Cardiac muscle cell (in vitro differentiated cells and primary cell): ENCODE data around the gene TM4SF18. TPM values are rescaled to one million over a fixed set of nuclear protein-coding genes. Genes with fewer than 3 reads are reported as not detected.

Experiments used
- DNase-seq, 2 donors: peaks; one replicate each; pipeline versions ENCODE4 v3.0.0 to v3.0.0-alpha.2; 2010 to 2017; ENCODE audit warnings: low read depth in 1 of 2, low spot score in 1 of 2
- H3K27ac ChIP-seq: fragments of 200-600 bp; sonication (generic); 2 replicates; pipeline ENCODE4 v1.5.1; 2016
- H3K27me3 ChIP-seq: fragments of 200-600 bp; sonication (generic); 2 replicates; pipeline ENCODE4 v1.6.0; 2016; ENCODE audit warnings: control low read depth
- H3K36me3 ChIP-seq: fragments of 200-600 bp; sonication (generic); 2 replicates; pipeline ENCODE4 v1.5.1; 2016; ENCODE audit warnings: control low read depth
- H3K4me1 ChIP-seq: fragments of 200-600 bp; sonication (generic); 2 replicates; pipeline ENCODE4 v1.8.1; 2017; ENCODE audit warnings: low read depth, mild to moderate bottlenecking, mixed run types
- H3K4me3 ChIP-seq: fragments of 200-600 bp; sonication (generic); 2 replicates; pipeline ENCODE4 v1.5.1; 2016; ENCODE audit warnings: mild to moderate bottlenecking
- H3K9me3 ChIP-seq: fragments of 200-600 bp; sonication (generic); 2 replicates; pipeline ENCODE4 v1.5.1; 2017; ENCODE audit warnings: low read depth, mild to moderate bottlenecking, control low read depth
- CTCF ChIP-seq: IDR thresholded peaks from 2 replicates; pipeline ENCODE4 v1.5.1; 2012; ENCODE audit warnings: low read depth, mild to moderate bottlenecking, low read length
- polyA plus RNA-seq: library from polyadenylated mRNA; unstranded; fragments of >200 nt; fragmentation: Nextera tagmentation; extraction: Ambion mirVana; gene quantifications from 2 replicates; pipeline ENCODE4 v1.2.1, GENCODE V29; 2016
- total RNA-seq: library from RNA; depleted of rRNA; stranded (reverse); fragments of >200 nt; gene quantifications from 2 replicates; pipeline ENCODE4 v1.2.3, GENCODE V29; 2016

Gene TM4SF18
- total and polyA plus RNA-seq, 2 experiments from 2014 or later, result 0.33 TPM; not detected in 1

GRCh38 chr3:149353581-149354184 lies 20.2 kb upstream of the TM4SF18 start:
- H3K4me1 ChIP-seq, result no peaks in the 10 kb centered on the region
- H3K27ac ChIP-seq, result no peak overlapping the region
- no peaks in the 10 kb centered on the region for H3K27me3 ChIP-seq
- DNase-seq, result no peak
- no peak overlapping the region for H3K4me3 ChIP-seq
- TF ChIP-seq CTCF, result no peak
- no peaks in the 10 kb centered on the region for H3K9me3 ChIP-seq
- H3K36me3 ChIP-seq, result no peaks in the 10 kb centered on the region

- no peak overlapping the region for H3K27ac ChIP-seq
- no peaks in the 10 kb centered on the region for H3K36me3 ChIP-seq
- TF ChIP-seq CTCF, result peak; percentile 80
- no peaks in the 10 kb centered on the region for H3K9me3 ChIP-seq
- no peak overlapping the region for H3K4me3 ChIP-seq
- peak; percentile 55 to 74 for DNase-seq
- H3K27me3 ChIP-seq, result no peaks in the 10 kb centered on the region
- no peaks in the 10 kb centered on the region for H3K4me1 ChIP-seq
Measured at GRCh38 chr3:149352556-149352955, 19.1 kb upstream of the TM4SF18 start.

GRCh38 chr3:149343951-149344350 lies 10.5 kb upstream of the TM4SF18 start:
- Histone ChIP-seq H3K9me3 (no peaks in the 10 kb centered on the region), H3K4me1 (no peaks in the 10 kb centered on the region), H3K4me3 (no peak overlapping the region), H3K27me3 (no peaks in the 10 kb centered on the region), H3K36me3 (no peaks in the 10 kb centered on the region), H3K27ac (no peak overlapping the region)
- DNase-seq, result no peak
- TF ChIP-seq CTCF, result no peak

- H3K27ac ChIP-seq, result no peak overlapping the region
- no peaks in the 10 kb centered on the region for H3K36me3 ChIP-seq
- no peak for TF ChIP-seq CTCF
- H3K4me1 ChIP-seq, result no peaks in the 10 kb centered on the region
- no peaks in the 10 kb centered on the region for H3K27me3 ChIP-seq
- H3K9me3 ChIP-seq, result no peaks in the 10 kb centered on the region
- H3K4me3 ChIP-seq, result no peak overlapping the region
- DNase-seq, result peak in 1 of 2 donors; percentile 72
Measured at GRCh38 chr3:149342413-149343380, 9.3 kb upstream of the TM4SF18 start.

GRCh38 chr3:149340310-149340933 lies 7.0 kb upstream of the TM4SF18 start:
- Histone ChIP-seq H3K9me3 (no peaks in the 10 kb centered on the region), H3K27ac (no peak overlapping the region), H3K36me3 (no peaks in the 10 kb centered on the region), H3K27me3 (no peaks in the 10 kb centered on the region), H3K4me1 (no peaks in the 10 kb centered on the region), H3K4me3 (no peak overlapping the region)
- DNase-seq, result peak in 1 of 2 donors; percentile 64
- no peak for TF ChIP-seq CTCF
